ENCODE measurements around the gene CDCP2. TPM values are rescaled to one million over a fixed set of nuclear protein-coding genes. Genes with fewer than 3 reads are reported as not detected.

The CDCP2 gene
- total RNA-seq, 1 donor from 2014 or later = not detected

DNA sequence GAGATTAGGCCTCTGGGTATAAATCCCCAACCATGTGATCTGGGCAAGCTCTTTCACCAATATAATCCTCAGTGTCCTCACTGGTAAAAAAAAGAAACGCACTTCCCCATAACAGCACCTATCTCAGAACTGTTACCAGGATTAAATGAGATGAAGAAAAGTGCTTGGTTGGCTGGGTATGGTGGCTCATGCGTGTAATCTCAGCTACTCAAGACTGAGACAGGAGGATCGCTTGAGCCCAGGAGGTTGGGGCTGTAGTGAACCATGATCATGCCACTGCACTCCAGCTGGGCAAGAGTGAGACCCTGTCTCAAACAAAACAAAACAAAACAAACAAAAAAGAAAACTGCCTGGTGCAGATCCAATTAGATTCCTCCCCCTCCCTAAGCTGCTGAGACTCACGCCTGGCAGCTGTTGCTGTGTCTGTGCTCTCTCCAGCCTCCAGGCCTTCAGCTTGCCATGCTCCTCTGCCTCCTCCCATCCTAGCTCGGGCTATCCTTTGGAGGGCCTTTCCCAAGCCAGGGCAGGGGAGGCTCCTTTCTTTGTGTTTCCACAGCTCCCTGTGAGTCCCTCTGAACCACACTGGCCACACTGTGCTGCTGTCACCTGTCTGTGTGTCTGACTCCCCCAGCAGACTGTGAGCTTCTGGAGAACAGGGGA, 28.0 kb upstream of the CDCP2 start:
- DNase-seq = peak; percentile 51
- H3K27ac Mint-ChIP-seq (ENCODE audit: unreplicated experiment) = peak overlapping the region; percentile 98
- peak overlapping the region; percentile 67 for H3K4me3 Mint-ChIP-seq (ENCODE audit: unreplicated experiment)
- peaks cover 9% of the 10 kb centered on the region for H3K4me1 Mint-ChIP-seq (ENCODE audit: low read depth, unreplicated experiment)
- peaks cover 5% of the 10 kb centered on the region for H3K9me3 Mint-ChIP-seq (ENCODE audit: unreplicated experiment)
- no peak for TF ChIP-seq CTCF (IDR thresholded peaks at IDR 0.05; ENCODE audit: partially characterized antibody, unreplicated experiment)
- H3K36me3 Mint-ChIP-seq (ENCODE audit: unreplicated experiment) = peaks cover 7% of the 10 kb centered on the region
- H3K27me3 Mint-ChIP-seq (ENCODE audit: unreplicated experiment) = peaks cover 7% of the 10 kb centered on the region

DNA sequence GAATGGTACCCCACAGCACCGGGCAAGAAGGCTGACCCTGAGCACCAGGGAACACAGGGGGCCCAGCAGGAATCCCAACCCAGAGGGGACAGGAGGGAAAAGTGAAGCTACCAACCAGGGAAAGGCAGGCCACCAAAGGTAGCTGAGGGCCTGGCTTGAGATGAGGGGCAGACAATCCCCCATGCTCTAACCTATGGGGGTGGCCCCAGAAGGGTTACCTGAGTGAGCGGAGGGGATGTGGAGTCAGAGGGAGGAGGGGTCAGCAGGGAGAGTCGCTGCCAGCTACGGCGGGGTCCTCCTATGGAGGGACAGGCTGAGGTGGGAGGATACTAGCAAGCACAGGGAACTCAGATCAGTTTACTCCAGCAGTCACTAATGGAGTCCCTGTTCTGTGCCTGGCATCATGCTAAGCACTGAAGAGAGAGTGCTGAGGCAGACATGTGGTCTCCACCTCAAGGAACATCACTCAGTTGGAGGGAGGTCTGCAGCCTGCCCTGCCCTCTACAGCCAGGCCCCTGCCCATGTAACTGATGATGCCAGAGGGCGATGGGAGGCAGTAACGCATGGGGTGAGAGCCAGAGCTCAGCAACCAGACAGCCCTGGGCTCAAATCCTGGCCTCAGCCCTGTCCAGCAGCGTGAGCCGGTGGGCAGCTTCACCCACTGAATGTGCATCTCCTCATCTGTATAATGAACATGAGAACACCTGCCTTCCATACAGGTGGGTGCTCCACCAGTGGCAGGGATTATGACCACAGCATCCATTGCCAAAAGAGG, 25.7 kb upstream of the CDCP2 start:
- H3K27me3 Mint-ChIP-seq (ENCODE audit: unreplicated experiment) = no peaks in the 10 kb centered on the region
- peaks cover 5% of the 10 kb centered on the region for H3K9me3 Mint-ChIP-seq (ENCODE audit: unreplicated experiment)
- DNase-seq = no peak
- peak overlapping the region; percentile 28 for H3K27ac Mint-ChIP-seq (ENCODE audit: unreplicated experiment)
- H3K4me1 Mint-ChIP-seq (ENCODE audit: low read depth, unreplicated experiment) = peaks cover 8% of the 10 kb centered on the region
- no peaks in the 10 kb centered on the region for H3K36me3 Mint-ChIP-seq (ENCODE audit: unreplicated experiment)
- no peak overlapping the region for H3K4me3 Mint-ChIP-seq (ENCODE audit: unreplicated experiment)
- no peak for TF ChIP-seq CTCF (IDR thresholded peaks at IDR 0.05; ENCODE audit: partially characterized antibody, unreplicated experiment)

- peaks cover 10% of the 10 kb centered on the region for H3K4me1 Mint-ChIP-seq (ENCODE audit: low read depth, unreplicated experiment)
- H3K27me3 Mint-ChIP-seq (ENCODE audit: unreplicated experiment) = no peaks in the 10 kb centered on the region
- H3K36me3 Mint-ChIP-seq (ENCODE audit: unreplicated experiment) = no peaks in the 10 kb centered on the region
- TF ChIP-seq CTCF (IDR thresholded peaks at IDR 0.05; ENCODE audit: partially characterized antibody, unreplicated experiment) = no peak
- peaks cover 5% of the 10 kb centered on the region for H3K9me3 Mint-ChIP-seq (ENCODE audit: unreplicated experiment)
- no peak overlapping the region for H3K4me3 Mint-ChIP-seq (ENCODE audit: unreplicated experiment)
- H3K27ac Mint-ChIP-seq (ENCODE audit: unreplicated experiment) = no peak overlapping the region
- no peak for DNase-seq
Observed at GRCh38 chr1:54177726-54178125, 24.9 kb upstream of the CDCP2 start.

DNA sequence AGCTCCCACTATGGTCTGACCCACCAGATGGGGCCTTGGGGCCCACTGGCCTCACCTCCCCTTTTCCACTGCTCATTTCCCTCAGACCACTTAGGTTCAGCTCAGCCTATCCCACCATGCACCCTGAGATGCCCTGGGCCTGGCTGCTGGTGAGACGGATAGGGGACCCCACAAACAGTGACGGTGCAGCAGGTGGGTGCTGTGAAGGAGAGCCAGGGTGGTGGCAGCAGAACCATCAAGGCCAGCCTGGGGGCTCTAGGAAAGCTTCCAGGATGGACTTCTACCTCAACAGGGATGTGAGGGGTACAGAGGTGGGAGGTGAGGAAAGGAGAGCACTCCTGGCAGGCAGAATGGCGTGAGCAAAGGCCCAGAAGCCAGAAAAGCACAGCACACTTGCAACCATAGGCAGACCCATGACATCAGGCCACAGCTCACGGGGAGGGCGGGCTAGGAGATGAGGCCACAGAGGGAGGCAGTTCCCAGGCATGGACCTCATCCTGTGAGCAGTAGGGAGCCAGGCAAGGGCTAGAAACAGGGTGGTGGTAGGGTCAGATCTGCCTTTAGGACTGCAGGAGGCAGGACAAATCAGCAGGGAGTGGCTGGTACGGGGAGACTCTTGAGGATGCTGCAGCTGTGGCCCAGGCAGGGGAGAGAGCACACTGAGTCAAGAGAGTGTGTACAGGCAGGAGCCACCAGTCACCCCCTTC, 24.0 kb upstream of the CDCP2 start:
- no peak for DNase-seq
- Mint-ChIP-seq H3K27ac (ENCODE audit: unreplicated experiment) (no peak overlapping the region), H3K36me3 (ENCODE audit: unreplicated experiment) (no peaks in the 10 kb centered on the region), H3K9me3 (ENCODE audit: unreplicated experiment) (peaks cover 7% of the 10 kb centered on the region), H3K27me3 (ENCODE audit: unreplicated experiment) (no peaks in the 10 kb centered on the region), H3K4me1 (ENCODE audit: low read depth, unreplicated experiment) (peaks cover 10% of the 10 kb centered on the region), H3K4me3 (ENCODE audit: unreplicated experiment) (no peak overlapping the region)
- TF ChIP-seq CTCF (IDR thresholded peaks at IDR 0.05; ENCODE audit: partially characterized antibody, unreplicated experiment) = no peak

Measured in glutamatergic neuron (in vitro differentiated cells).